HEK293 (cell line): Measurements from ENCODE around the gene FERMT1.

Experiments used
- ATF2 ChIP-seq: fragments of 450-650 bp; formaldehyde crosslinking; IDR thresholded peaks from 2 replicates; pipeline ENCODE4 v1.5.1; 2016; ENCODE audit warnings: missing biosample characterization, missing genetic modification characterization, low read depth
- CTCF ChIP-seq: fragments of 450-650 bp; formaldehyde crosslinking; IDR thresholded peaks from 2 replicates; pipeline ENCODE4 v1.5.1; 2016; ENCODE audit warnings: missing biosample characterization, missing genetic modification characterization
- MYNN ChIP-seq: fragments of 450-650 bp; formaldehyde crosslinking; IDR thresholded peaks from 2 replicates; pipeline ENCODE4 v1.5.1; 2016; ENCODE audit warnings: missing biosample characterization, missing genetic modification characterization, borderline replicate concordance
- PATZ1 ChIP-seq: fragments of 450-650 bp; formaldehyde crosslinking; IDR thresholded peaks from 2 replicates; pipeline ENCODE4 v1.5.1; 2016; ENCODE audit warnings: missing biosample characterization, missing genetic modification characterization
- PRDM2 ChIP-seq: fragments of 450-650 bp; formaldehyde crosslinking; IDR thresholded peaks from 2 replicates; pipeline ENCODE4 v1.5.1; 2016; ENCODE audit warnings: missing biosample characterization, missing genetic modification characterization, borderline replicate concordance
- ZBTB11 ChIP-seq: fragments of 450-650 bp; formaldehyde crosslinking; conservative IDR thresholded peaks from 2 replicates; pipeline ENCODE4 v1.5.1; 2016; ENCODE audit warnings: low read depth, missing biosample characterization, missing genetic modification characterization
- ZBTB20 ChIP-seq: fragments of 450-650 bp; formaldehyde crosslinking; IDR thresholded peaks from 2 replicates; pipeline ENCODE4 v1.5.1; 2016; ENCODE audit warnings: missing biosample characterization, missing genetic modification characterization
- ZNF18 ChIP-seq: fragments of 450-650 bp; formaldehyde crosslinking; IDR thresholded peaks from 2 replicates; pipeline ENCODE4 v1.5.1; 2016; ENCODE audit warnings: missing biosample characterization, missing genetic modification characterization
- ZNF19 ChIP-seq: fragments of 450-650 bp; formaldehyde crosslinking; IDR thresholded peaks from 2 replicates; pipeline ENCODE4; 2016; ENCODE audit warnings: missing biosample characterization, missing genetic modification characterization, low read depth
- ZNF274 ChIP-seq, 2 experiments: fragments of 200-500 bp in 1 of 2; fragments of 450-650 bp in 1 of 2; sonication (Bioruptor generic) in 1 of 2; formaldehyde crosslinking in 1 of 2; IDR thresholded peaks; 2 replicates each; pipeline versions ENCODE4 v1.5.1 to v1.6.1; 2014 to 2016; ENCODE audit warnings: borderline replicate concordance in 1 of 2, inconsistent platforms in 1 of 2, low read length in 1 of 2, missing biosample characterization in 1 of 2, missing genetic modification characterization in 1 of 2
- ZNF302 ChIP-seq: fragments of 450-650 bp; formaldehyde crosslinking; IDR thresholded peaks from 2 replicates; pipeline ENCODE4 v1.5.1; 2016; ENCODE audit warnings: missing biosample characterization, missing genetic modification characterization, low read depth
- ZNF335 ChIP-seq: fragments of 450-650 bp; formaldehyde crosslinking; conservative IDR thresholded peaks from 2 replicates; pipeline ENCODE4 v1.5.1; 2016; ENCODE audit warnings: missing biosample characterization, missing genetic modification characterization
- ZNF391 ChIP-seq: fragments of 450-650 bp; formaldehyde crosslinking; IDR thresholded peaks from 2 replicates; pipeline ENCODE4 v1.5.1; 2016; ENCODE audit warnings: low read depth, missing biosample characterization, missing genetic modification characterization, borderline replicate concordance
- ZXDB ChIP-seq: fragments of 450-650 bp; formaldehyde crosslinking; IDR thresholded peaks from 2 replicates; pipeline ENCODE4 v1.5.1; 2016; ENCODE audit warnings: missing biosample characterization, missing genetic modification characterization

- TF ChIP-seq ZNF391 (tag by site-specific recombination) (no peak), ZNF335 (tag by site-specific recombination) (no peak), ZNF18 (tag by site-specific recombination) (no peak), CTCF (no peak), ZBTB11 (tag by site-specific recombination) (no peak), ZNF302 (tag by site-specific recombination) (no peak), ZBTB20 (tag by site-specific recombination) (no peak), ZNF274 (IDR thresholded peaks at IDR 0.05; ENCODE audit: low read length) (no peak), ZNF274 (tag by site-specific recombination; IDR thresholded peaks at IDR 0.05; ENCODE audit: borderline replicate concordance) (no peak), PRDM2 (tag by site-specific recombination) (no peak), ZNF19 (tag by site-specific recombination) (no peak), MYNN (tag by site-specific recombination) (no peak), ZXDB (tag by site-specific recombination) (no peak), PATZ1 (tag by site-specific recombination) (no peak), ATF2 (tag by site-specific recombination) (no peak)
These were observed 12.5 kb upstream of the FERMT1 start for GRCh38 chr20:6135347-6135746.
